Measurements from ENCODE around the gene CRYGB. TPM values are rescaled to one million over a fixed set of nuclear protein-coding genes. Genes with fewer than 3 reads are reported as not detected.

Gene CRYGB
- total and polyA plus RNA-seq, 2 of the 13 experiments (the other 11 are each of a cell fraction or from before 2014, with no cell fraction given), result not detected

- DNase-seq (ENCODE audit: low spot score), result peak; percentile 78
- no peak overlapping the region for H3K9ac ChIP-seq (ENCODE audit: insufficient read depth, low read depth, low read length)
- no peaks in the 10 kb centered on the region for H3K36me3 ChIP-seq (replicated peaks in 1 of 2; ENCODE audit: control insufficient read depth in 1 of 2, insufficient read depth in 2 of 2, low read length in 2 of 2)
- peak overlapping the region; percentile 45 for H3K4me2 ChIP-seq (ENCODE audit: low read depth, low read length)
- no TSS peak for BruUV-seq (replicated peaks)
- H3K79me2 ChIP-seq (ENCODE audit: insufficient read depth, low read length), result no peaks in the 10 kb centered on the region
- peak overlapping the region in 1 of 3 experiments; percentile 35; a peak in 1 of 6 replicates for H3K4me3 ChIP-seq (replicated peaks in 1 of 3; ENCODE audit: insufficient read depth in 1 of 3, low read depth in 2 of 3, low read length in 3 of 3)
- FAIRE-seq, result peak; percentile 44
- H3K27me3 ChIP-seq (ENCODE audit: control insufficient read depth in 1 of 2, insufficient read depth in 2 of 2, low read length in 2 of 2), result no peaks in the 10 kb centered on the region; a peak in 2 of 5 replicates
- POLR2A ChIA-PET, result no interaction called here
- ATAC-seq, result peak; percentile 46
- no peaks in the 10 kb centered on the region for H3K9me3 ChIP-seq (ENCODE audit: low read length)
- intact Hi-C loops (cut with micrococcal nuclease; ENCODE audit: unreplicated experiment), result no loop called here
- in situ Hi-C loops (cut with HindIII; ENCODE audit: extremely low pct_ligation_motif_present, low pct_unique_long_range_greater_than_20kb), result loop anchor here (5.0 kb wide), 1 partner anchor 73 kb away; no protein-coding TSS in a partner anchor
- no peaks in the 10 kb centered on the region for H4K20me1 ChIP-seq (ENCODE audit: insufficient read depth, low read length)
- peaks cover 51% of the 10 kb centered on the region for H3K4me1 ChIP-seq (ENCODE audit: insufficient read depth, low read length)
- 6% methylated on average over 4 of the region's 4 CpGs for WGBS (ENCODE audit: low lambda C conversion rate)
- H2AFZ ChIP-seq (ENCODE audit: low read length), result no peak overlapping the region
- CTCF ChIA-PET (ENCODE audit: low intra/inter-chr PET ratio, low total read pairs), result no interaction called here
- H3K27ac ChIP-seq (ENCODE audit: extremely low read length, insufficient read depth, low read length), result no peak overlapping the region
- TF ChIP-seq TCF7 (IDR thresholded peaks at IDR 0.05; ENCODE audit: low read depth), result peak; percentile 58; the same call in 1 of the 2 replicates
- TF ChIP-seq, protein P1, sequence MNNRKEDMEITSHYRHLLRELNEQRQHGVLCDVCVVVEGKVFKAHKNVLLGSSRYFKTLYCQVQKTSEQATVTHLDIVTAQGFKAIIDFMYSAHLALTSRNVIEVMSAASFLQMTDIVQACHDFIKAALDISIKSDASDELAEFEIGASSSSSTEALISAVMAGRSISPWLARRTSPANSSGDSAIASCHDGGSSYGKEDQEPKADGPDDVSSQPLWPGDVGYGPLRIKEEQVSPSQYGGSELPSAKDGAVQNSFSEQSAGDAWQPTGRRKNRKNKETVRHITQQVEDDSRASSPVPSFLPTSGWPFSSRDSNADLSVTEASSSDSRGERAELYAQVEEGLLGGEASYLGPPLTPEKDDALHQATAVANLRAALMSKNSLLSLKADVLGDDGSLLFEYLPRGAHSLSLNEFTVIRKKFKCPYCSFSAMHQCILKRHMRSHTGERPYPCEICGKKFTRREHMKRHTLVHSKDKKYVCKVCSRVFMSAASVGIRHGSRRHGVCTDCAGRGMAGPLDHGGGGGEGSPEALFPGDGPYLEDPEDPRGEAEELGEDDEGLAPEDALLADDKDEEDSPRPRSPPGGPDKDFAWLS (CRISPR knock-in tag; IDR thresholded peaks at IDR 0.05; ENCODE audit: borderline replicate concordance), result no peak
- TF ChIP-seq RXRA (CRISPR knock-in tag; IDR thresholded peaks at IDR 0.05), result peak; percentile 99
- peak; percentile 40; the same call in 1 of the 2 replicates for TF ChIP-seq ZMYM4 (CRISPR knock-in tag; IDR thresholded peaks at IDR 0.05)
- TF ChIP-seq TEAD3 (CRISPR knock-in tag; optimal IDR thresholded peaks at IDR 0.05; ENCODE audit: borderline replicate concordance), result peak; percentile 87
- peak; percentile 46; the same call in 1 of the 2 replicates for TF ChIP-seq ISL2 (CRISPR knock-in tag; IDR thresholded peaks at IDR 0.05)
- no peak for TF ChIP-seq ZFYVE20 (CRISPR knock-in tag; IDR thresholded peaks at IDR 0.05; ENCODE audit: borderline replicate concordance, low read depth)
- no peak for TF ChIP-seq ZC3H13 (CRISPR knock-in tag; IDR thresholded peaks at IDR 0.05)
- TF ChIP-seq RFX5 (IDR thresholded peaks at IDR 0.05; ENCODE audit: low read depth, low read length), result no peak
- TF ChIP-seq RXRB (CRISPR knock-in tag; IDR thresholded peaks at IDR 0.05; ENCODE audit: borderline replicate concordance), result peak; percentile 92
- no peak for TF ChIP-seq RFXANK (CRISPR knock-in tag; IDR thresholded peaks at IDR 0.05)
- TF ChIP-seq ERF (CRISPR knock-in tag; IDR thresholded peaks at IDR 0.05), result no peak
- TF ChIP-seq ATF3 (CRISPR knock-in tag; IDR thresholded peaks at IDR 0.05), result no peak
- 0 out of 2 replicates have a peak, but pooled peaks have one; percentile 28 for TF ChIP-seq TRIM24 (CRISPR knock-in tag; IDR thresholded peaks at IDR 0.05)
- no peak for TF ChIP-seq PHB2 (IDR thresholded peaks at IDR 0.05; ENCODE audit: partially characterized antibody)
- TF ChIP-seq ZNF775 (CRISPR knock-in tag; IDR thresholded peaks at IDR 0.05; ENCODE audit: borderline replicate concordance), result no peak
- peak; percentile 86 for TF ChIP-seq GATAD2A (CRISPR knock-in tag; IDR thresholded peaks at IDR 0.05)
- TF ChIP-seq ZNF589 (CRISPR knock-in tag; conservative IDR thresholded peaks at IDR 0.05), result no peak
- TF ChIP-seq ZNF772 (CRISPR knock-in tag; IDR thresholded peaks at IDR 0.05), result no peak
- no peak for TF ChIP-seq PLRG1 (conservative IDR thresholded peaks at IDR 0.05)
- TF ChIP-seq KDM2A (CRISPR knock-in tag; IDR thresholded peaks at IDR 0.05; ENCODE audit: borderline replicate concordance, low read depth), result peak; percentile 47; the same call in 1 of the 2 replicates
- no peak for TF ChIP-seq GMEB1 (CRISPR knock-in tag; IDR thresholded peaks at IDR 0.05; ENCODE audit: borderline replicate concordance)
- TF ChIP-seq BRF2 (CRISPR knock-in tag; IDR thresholded peaks at IDR 0.05), result no peak
Observed at GRCh38 chr2:208179028-208179609, 33.2 kb upstream of the CRYGB start.

Data from HepG2 (cell line).